Fibroblast of skin of right biceps (primary cell): ENCODE measurements around the gene BST1.

Experiments used
- DNase-seq: peaks from one replicate; pipeline ENCODE4 v3.0.0-alpha.2; 2013

Gene BST1, protein sequence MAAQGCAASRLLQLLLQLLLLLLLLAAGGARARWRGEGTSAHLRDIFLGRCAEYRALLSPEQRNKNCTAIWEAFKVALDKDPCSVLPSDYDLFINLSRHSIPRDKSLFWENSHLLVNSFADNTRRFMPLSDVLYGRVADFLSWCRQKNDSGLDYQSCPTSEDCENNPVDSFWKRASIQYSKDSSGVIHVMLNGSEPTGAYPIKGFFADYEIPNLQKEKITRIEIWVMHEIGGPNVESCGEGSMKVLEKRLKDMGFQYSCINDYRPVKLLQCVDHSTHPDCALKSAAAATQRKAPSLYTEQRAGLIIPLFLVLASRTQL

DNA sequence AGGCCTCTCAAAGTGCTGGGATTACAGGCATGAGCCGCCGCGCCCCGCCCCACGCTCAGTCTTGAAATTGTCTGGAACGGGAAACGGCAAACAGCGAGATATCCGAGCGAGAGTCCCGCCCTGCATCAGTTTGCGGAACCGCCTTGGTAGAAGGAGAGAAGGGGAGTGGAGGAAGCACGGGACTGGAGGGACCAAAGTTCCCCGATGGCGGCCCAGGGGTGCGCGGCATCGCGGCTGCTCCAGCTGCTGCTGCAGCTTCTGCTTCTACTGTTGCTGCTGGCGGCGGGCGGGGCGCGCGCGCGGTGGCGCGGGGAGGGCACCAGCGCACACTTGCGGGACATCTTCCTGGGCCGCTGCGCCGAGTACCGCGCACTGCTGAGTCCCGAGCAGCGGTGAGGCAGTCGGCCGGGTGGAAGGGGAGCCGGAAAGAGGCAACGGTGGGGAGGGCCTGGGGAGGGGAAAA, at the start of gene BST1:
TSS of gene BST1 (plus strand) at position 125 of the 463 bp plus-strand sequence. CDS start at position 205, 80 bp downstream.
- DNase-seq: peak; percentile 73

DNA sequence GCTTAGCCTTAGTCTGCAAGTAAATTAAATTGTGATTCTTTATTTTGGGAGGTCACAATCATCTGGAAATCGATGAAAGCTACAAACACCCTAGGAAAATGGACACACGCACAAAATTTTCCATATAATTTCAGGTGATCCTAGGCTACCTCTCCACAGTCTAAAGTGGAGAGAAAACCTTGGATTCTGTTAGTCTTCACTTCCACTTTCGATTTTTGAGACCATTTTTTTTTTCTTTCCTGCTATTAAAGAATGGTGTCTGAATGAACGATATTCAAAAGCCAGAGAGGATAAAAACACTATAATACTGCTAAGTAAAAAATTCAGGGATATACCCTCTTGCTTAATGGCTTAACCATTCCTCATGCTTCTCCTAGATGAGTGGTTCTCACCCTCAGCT, 49.4 kb upstream of the BST1 start:
- no peak for DNase-seq

DNA sequence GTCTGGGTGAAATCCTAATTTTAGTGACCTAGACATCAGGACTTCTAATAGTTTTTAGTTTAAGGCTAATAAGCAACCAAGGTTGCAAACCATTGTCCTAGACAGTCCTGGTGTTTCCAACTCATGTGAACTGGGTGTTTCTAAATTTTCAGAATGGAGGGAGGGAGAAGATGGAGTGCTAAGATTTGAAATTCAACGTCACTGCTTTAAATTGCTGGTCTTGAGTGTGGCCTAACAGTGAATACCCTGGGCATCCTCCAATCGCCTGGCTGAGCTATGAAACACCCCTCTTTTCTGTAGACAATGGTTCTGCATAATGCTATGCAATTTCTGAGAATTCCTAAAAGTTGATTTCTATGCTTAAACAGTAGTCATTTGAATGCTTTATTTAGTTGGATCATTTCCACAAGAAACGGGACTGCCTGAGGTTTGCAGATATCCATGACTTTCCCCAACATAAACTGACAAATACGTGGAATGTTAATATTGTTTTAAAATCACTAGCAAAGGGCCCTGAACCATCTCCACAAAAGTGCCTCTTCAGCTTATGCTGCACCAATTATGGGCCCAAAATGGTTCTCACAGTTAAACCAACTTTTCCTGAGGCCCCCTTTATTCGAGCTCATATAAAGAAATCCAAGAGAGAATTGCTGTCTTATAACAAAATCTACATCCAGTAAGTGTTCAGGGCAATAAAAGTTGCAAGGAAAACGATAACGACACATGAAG, 48.8 kb upstream of the BST1 start:
- DNase-seq: peak; percentile 68

DNA sequence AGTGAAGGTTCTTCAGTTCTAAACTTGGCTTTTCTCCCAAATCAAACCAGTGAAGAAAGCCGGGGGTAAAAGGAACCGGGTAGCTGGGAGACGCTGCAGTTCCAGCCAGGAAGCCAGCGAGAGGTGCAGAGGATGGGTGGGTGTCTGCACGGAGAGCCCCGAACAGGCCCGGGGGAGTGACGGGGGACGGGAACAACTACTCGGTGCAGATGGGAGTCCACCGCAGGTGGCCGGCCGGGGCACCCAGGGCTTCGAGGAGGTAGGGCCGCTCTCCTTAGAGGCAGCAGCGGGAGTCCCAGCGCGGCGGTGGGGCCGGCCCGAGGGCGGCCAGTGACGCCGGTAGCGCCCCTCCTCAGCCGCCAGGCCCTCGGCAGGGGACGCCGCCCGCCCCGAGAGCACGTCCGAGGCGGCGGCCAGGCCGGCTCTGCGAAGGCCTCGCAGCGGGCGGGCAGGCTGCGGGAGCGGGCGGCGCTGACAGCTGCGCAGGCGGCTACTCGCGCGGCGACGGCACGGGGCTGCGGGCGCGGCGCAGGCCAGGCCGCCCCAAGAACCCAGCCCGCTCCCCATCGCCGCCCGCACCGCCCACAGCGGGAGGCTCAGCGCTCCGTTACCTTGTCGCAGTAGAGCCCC, 48.2 kb upstream of the BST1 start:
- peak; percentile 45 for DNase-seq

DNA sequence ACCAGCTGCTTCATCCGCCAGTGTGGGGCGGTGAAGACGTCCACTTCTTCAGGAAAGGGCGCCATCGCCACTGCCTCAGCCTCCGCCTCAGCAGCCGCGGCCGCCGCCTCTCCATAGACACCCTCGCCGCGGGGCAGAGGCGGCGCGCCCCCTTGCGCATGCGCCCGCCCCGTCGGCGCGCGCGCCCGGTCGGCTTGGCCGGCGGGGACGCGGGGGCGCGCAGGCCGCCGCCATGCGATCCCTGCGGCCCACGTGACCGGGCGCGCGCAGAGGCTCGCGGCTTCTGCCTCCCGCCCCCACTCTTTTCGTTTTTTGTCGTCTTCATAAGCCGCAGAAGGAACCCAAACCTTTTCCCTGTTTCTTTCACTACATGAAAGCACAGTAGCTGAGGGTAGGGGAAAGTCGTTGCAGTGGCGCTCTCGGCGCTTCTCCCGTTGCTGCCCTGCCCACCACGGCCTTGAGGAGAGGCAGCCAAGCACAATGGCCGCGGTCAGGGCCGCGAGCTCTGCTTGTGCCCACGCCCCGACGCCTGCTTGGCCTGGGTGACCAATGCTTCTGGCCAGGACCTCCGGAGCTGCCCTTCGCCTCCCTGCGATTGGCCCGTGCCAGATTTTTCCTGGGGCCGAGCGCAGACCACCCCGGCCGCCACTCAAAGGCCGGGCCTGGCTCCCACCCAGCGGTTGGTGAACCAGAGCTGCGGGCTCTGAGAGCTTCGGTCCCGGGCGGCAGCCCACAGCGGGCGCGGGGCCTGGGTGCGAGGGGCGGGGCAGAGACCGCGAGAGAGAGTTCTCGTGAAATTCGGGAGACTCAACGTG, 47.4 kb upstream of the BST1 start, which contains the start of gene FBXL5:
TSS of gene FBXL5 (minus strand) at position 135 of the 815 bp plus-strand sequence. CDS start at position 65, 70 bp downstream.
- DNase-seq: peak; percentile 91

DNA sequence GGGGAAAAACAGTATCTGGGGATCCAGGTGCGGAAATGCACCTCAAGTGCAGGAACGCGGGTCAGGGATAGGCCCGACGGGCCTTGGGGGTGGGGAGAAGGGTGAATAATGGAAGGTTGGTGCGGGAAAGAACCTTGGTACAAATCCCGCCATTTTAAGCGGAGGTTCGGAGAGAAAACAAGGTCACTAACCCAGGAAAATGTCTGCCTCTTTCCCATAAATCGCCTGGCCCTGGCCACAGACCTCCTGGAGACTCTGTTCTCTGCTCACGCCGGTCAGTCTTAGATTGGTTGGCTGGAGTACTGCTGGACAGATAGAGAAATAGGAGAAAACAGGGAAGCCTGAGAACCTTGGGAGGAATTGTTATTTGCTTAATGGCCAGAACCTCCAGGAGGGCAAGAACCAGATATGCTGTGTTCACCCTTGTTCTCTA, 46.8 kb upstream of the BST1 start:
- DNase-seq: no peak

DNA sequence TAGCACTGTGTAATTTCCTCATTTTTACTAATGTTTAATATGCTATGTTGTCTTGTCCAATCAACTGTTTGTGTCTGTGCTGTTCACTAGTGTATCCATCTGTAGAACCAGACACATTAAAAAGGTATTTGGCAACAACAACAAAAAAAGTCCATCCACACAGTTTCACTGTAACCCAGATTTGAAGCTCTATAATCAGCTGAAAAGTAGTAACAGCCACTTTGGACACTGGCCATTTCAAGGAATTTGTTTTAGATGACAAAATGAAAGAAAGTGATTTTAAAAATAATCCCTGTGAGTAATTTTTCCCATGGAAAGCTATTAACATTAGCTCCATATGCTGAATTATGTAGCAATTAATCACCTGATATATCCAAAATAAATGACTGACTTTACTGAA, 45.5 kb upstream of the BST1 start:
- DNase-seq: no peak

DNA sequence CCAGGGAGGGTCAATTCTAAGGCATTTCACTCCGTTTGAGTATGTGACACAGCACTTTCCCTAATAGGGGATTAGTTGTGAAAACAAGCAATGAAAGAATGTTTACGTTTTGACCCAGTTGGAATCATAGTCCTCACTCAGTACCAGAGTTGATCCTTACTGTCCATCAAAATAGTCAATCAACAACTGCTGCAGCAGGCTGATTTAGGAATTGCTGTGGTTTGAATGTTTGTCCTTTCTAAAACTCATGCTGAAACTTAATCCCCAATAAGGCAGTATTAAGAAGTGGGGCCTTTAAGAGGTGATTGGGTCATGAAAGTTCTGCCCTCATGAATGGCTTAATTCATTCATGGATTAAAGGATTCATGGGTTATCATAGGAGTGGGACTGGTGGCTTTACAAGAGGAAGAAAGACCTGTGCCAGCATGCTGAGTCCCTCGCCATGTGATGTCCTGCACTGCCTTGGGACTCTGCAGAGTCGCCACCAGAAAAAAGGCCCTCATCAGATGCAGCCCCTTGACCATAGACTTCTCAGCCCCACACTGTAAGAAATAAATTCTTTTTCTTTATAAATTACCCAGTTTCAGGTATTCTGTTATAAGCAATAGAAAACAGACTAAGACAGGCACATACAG, 44.6 kb upstream of the BST1 start:
- no peak for DNase-seq

DNA sequence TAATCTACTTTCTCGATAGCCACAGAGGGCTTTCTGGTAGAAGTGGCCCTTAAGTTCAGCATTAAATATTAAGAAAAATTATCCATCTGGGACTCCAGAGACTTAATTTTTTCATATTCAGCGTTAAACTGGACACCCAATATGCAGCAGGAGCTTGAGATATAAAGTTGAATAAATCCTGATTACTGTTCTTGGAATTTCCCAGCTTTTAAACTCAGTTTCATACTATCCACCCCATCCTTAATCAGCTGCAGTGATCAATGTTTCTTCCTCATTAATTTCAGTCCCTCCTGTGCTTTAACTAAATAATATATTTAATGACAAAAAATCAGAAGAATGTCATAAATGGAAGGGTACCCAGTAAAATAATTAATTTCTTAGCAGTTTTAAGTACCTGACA, 44.1 kb upstream of the BST1 start:
- no peak for DNase-seq

DNA sequence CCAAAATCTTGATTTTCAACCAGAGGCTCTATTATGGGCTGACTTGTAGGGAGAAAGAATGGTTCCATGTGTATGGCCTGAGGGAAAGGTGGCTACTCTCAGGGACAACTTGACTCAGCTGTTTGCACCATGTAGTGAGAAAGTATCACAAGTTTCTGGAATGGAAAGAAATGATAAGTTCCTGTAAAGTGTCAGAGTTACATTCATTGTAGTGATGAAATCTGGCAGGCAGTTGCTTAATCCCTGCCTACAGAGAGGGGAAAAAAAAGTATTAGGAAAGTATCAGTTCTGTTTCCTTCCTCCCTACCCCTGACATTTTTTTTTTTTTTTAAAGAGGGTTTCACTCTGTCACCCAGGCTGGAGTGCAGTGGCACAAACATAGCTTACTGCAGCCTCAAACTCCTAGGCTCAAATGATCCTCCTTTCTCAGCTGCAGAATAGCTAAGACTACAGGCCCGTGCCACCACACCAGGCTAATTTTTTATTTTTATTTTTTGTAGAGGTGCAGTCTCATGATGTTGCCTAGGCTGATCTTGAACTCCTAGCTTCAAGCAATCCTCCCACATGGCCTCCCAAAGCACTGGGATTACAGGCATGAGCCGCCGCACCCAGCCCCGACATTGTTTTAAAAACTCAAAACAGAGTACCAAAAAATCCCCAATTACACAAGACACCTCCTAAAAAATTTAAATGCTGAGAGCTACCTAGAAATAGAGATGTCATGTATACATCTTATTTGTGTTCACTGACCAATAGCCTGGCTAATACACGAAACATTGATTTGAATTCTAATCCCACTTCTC, 42.9 kb upstream of the BST1 start:
- peak; percentile 61 for DNase-seq

DNA sequence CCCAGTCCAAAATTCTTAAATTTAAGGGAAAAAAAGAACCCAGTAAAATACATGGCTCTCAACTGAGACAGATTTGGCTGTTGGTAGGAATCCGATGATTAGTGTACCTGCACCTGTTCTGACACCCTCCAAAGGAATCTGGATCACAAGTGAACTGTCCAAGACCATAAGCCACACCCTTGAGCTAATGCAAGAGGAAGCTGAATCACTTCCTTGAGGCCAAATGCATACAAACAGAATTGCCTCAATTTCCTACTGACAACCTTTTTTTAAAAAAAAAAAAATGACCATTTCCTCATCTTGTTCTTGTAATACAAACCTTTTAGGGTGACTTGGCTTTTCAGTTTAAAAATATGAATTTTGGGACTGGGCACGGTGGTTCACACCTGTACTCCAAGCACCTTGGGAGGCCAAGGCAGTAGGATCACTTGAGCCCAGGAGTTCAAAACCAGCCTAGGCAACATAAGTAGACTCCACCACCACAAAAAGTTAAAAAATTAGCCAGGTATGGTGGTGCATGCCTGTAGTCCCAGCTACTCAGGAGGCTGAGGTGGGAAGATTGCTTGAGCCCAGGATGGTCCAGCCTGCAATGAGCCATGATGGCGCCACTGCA, 37.0 kb upstream of the BST1 start:
- peak; percentile 27 for DNase-seq

DNA sequence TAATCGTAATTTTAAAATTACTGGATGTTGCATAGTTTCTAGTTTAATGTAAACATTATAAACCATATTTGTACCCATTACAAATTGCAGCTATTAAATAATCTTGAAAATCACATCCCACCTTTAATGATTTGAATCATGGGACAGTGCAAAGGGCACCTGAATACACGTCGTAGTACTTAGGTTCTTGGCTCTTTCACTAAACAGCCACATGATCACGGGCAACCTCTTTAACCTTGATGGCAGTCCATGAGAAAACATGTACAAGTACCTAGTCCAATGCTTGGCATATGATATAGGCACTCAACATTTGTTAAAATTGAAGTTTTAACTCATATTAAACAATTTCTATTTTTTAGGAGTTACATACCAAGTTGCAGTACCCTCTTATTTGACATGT, 35.9 kb upstream of the BST1 start:
- no peak for DNase-seq

DNA sequence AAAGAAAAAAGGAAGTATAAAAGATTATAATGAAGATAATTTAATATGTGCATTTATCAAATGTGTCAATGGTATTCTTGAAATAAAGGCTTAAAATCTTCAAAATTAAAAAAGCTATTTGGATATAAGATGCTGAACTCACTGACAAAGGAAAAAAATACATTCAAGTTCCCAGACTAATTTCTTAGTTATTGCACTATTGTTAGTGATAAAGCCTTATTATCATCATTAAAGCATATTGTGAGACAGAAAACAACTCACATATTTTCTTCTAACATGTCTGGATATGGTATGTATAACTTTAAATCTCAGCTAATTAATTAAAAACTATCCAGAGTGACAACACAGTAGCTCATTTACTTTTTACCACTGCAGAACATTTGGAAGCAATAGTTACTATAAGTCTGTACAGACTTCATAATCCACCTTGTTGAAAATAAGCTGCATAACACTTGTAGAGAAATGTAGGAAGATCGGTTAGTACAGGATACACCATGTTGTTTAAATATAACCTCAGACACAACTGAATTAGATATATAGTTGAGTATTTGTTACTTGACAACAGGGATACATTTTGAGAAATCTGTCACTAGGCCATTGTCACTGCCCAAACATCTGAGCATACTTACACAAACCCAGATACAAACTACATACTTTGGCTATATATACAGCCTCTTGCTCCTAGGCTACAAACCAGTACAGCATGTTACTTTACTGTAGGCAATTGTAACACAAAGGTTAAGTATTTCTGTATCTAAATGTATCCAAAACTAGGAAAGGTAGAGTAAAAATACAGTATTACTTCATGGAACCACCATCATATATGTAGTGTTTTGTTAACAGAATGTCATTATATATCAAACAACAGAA, 34.1 kb upstream of the BST1 start:
- DNase-seq: no peak

DNA sequence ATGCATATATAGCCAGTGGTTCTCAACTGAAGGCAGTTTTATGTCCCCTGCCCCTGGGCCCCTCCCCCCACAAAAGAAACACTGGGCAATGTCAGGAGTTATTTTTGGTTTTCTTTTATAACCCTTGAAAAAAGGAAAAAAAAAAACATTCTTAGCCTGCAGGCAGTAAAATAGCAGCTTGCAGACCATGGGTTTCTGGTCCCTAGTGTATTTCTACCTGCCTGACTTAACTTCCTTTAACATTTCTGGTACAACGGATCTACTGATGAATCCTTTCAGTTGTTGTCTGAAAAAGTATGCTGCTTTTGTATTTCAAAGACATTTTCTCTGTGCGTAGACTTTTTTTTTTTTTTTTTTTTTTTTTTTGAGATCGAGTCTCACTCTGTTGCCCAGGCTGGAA, 32.3 kb upstream of the BST1 start:
- DNase-seq: no peak

DNA sequence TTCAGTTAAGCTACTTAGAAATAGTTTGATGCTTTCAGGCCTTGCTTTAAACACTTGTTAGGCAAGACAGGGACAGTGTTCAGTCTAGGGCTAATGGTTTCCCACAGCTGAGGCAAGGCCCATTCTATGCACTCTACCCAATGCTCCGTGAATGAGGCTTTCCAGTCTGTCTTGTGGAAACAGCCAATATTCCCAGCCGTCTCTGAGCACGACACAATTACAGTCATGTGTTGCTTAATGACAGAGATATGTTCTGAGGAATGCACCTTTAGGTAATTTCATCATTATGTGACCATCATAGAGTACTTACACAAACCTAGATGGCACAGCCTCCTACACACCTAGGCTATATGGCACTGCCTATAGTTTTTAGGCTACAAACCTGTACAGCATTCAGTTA, 30.8 kb upstream of the BST1 start:
- DNase-seq: no peak

DNA sequence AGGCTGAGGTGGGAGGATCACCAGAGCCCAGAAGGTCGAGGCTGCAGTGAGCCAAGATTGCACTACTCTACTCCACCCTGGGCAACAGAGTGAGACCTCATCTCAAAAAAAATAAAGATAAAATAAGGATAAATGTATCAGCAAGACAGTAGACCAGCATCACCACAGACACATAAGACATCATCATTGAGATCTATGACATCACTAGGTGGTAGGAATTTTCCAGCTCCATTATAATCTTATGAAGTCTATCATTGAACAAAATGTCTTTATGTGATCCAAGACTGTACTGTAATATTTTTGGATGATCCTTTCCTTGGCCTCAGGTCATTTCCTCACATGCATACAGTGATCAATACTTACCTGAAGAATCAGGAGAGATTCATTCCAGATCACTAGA, 29.5 kb upstream of the BST1 start:
- no peak for DNase-seq

DNA sequence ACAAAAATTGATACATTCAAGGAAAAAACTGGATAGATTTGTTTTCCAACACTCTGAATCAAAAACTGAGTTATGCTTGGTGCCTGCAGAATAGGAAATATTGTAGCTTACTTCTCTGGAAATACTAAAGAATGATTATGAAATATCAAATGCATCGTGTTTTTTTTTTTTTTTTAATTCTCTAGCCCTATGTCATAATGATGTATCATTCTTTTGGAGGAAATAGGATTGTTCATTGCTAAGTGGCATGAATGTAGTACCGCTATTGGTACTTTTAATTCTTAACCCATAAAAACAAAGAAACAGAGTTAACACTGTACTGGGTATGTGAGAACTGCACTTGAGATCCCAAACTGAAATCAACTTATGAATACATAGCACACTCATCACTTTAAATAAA, 28.8 kb upstream of the BST1 start:
- DNase-seq: no peak

DNA sequence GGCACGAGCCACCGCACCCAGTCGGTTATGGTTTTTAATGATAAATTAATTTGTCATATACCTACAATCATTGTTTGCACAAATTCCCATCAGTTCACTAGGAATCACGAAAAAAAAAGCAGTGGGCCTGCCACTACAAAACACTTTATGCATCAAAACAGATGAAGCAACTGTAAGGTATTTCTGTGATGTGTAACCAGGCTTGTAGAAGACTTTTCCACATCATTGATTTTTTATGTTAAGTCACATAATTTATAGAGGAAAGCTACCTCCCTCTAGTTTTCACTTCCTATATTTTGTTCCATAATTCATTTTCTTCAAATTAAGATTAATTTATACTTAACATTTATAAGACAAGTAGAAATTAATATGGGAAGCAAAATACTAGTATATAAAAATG, 27.9 kb upstream of the BST1 start:
- no peak for DNase-seq

DNA sequence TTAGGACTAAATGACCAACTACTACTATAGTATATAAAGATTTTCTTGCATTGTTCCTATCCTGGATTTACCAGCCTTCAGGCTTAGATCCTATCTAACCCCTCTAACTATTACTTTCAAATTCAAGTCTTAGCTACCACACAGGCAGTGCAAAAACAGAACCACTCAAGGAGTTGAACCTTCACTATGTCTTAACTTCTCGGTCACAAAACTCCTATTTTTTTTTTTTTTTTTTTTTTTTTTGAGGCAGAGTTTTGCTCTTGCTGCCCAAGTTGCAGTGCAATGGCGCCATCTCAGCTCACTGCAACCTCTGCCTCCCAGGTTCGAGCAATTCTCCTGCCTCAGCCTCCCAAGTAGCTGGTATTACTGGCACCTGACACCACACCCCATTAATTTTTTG, 27.5 kb upstream of the BST1 start:
- DNase-seq: no peak

DNA sequence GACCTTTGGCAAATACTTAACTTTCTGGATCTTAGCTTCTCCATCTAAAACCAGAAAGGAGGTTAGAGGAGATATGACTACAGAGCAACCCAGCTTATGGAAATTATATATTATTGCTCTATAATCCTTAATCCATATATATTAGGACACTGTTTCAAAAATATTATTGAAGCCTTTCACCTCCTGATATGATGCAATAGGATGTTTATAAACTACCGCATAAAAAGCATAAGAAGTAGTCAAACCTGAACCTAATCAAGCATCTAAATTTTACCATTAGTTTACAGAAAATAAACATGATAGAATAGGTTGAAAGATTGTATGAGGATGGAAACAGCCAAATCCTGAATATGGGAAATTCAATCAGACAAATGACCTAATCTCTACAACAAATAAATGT, 26.8 kb upstream of the BST1 start:
- no peak for DNase-seq
